GM18505 (cell line): ENCODE data around the gene SKP2.
A peak's percentile ranks its signal among the peaks of the same experiment; 100 is the strongest.

ENCODE experiments used
- ATAC-seq: cut with Tn5 transposase; IDR thresholded peaks from one replicate; pipeline ENCODE4 v1.9.1; 2021; ENCODE audit not compliant: unreplicated experiment
- POLR2A ChIP-seq: IDR thresholded peaks from 4 replicates; pipeline ENCODE4 v1.6.1; 2011; ENCODE audit warnings: borderline replicate concordance; ENCODE audit not compliant: insufficient read depth, insufficient read length; ENCODE audit errors: extremely low read depth

Gene SKP2

DNA sequence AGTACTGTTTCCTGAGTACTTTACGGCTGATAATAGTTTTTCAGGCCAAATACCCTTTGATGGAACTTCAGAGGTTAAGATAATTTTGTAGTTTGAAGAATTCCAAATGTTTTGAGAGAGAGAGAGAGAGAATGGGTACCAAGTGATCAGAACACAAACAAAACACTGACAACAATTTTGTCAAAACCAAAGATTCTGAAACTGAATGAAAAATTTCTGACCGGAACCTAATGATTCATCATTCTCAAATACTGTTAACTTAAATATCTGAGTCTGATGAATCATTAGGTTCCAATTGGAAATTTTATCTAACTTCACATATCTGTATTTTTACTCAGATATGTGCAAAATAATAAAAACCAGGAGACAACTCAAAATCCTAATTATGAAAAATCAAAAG lies 4.2 kb upstream of the SKP2 start:
- ATAC-seq = no peak
- no peak for TF ChIP-seq POLR2A

DNA sequence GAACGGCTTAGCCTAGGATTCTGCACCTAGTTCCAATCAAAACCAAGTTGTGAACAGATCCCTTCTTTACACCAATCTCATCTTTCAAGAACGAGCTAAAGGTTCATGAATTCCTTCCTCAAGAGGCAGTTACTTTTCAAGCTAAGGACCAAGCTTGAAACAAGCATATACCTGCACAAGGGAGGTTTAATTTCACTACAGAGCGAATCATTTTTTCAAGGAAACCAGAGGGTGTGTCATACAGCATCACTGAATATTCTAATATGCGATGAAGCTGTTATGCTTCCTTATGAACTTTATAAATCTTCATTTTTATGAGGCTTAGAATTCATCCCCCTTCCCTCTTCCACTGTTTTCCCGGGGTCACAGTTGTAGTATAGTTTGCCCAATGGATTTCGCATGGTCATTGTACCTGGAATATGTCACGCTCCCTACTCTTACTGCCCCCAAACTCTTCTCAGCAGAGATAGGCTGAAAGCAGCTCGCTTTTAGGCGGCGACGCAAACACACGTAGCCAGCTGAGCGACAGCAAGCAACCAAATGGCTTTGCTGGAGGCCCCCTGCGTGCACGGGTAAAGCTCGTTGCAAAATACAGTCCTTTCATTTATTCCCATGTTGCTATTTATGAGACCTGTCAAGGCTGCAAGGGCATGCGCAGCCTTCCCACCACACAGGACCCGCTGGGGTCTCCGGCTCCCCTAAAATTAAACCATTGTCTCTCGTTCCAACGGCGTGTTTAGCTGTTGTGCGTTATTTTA lies 1.1 kb upstream of the SKP2 start:
- TF ChIP-seq POLR2A = peak; percentile 52
- ATAC-seq = peak; percentile 34

DNA sequence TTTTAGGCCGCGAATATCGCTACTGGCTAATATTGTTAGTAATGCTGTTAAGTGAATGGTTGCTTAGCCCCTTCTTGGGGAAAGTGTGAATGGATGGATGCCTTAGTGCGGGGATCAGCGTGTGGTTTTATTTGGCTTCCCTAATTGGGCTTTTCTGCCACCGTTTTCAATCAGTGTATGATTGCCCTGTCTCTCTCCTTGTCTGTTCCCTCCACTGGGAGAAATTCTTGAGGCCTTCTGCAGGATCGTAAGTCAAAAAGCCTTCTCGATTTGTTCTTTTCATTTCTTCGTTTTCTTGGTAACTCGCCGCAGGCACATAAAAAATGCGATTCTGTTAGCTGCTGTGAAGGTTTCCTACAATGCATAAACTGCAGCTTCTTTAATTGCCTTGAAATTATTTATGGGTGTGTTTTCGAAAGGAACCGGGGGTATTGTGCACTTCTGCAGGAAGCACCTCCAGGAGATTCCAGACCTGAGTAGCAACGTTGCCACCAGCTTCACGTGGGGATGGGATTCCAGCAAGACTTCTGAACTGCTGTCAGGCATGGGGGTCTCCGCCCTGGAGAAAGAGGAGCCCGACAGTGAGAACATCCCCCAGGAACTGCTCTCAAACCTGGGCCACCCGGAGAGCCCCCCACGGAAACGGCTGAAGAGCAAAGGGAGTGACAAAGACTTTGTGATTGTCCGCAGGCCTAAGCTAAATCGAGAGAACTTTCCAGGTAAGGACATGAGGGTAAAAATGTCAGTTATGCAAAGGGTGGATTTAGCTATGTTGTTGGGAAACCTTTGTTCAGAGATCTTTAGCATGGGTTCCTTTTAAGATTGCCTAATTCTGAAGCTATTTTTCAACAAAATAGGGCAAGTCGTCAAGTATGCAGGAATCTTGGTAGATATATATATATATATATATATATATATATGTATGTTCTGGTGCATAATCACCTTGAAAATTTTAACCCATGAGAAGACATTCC lies 700 bp downstream of the SKP2 start:
- no peak for TF ChIP-seq POLR2A
- ATAC-seq = peak; percentile 4

DNA sequence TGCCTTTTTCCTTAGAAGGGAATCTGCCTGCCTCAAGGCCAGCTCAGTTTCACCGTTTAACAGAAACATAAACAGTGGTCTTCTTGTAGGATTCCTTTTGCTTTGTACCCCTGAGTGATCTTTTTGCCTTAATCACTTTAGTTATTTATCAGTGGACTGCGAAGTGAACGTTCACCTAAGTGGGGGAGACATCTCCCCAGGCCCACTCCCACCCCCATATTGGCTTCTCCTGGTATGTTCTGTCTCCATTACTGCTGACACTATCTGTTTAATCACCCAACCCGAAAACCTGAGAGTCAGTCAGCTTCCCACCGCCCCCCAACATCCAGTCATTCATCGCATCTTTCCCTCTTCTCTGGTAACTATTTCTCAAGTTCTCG lies 1.4 kb downstream of the SKP2 start:
- no peak for TF ChIP-seq POLR2A

GRCh38 chr5:36153726-36154125 lies 1.8 kb downstream of the SKP2 start:
- no peak for ATAC-seq
- TF ChIP-seq POLR2A = no peak

More for the DNA sequence above, 1.4 kb downstream of the SKP2 start:
- no peak for ATAC-seq

GRCh38 chr5:36155291-36155690 lies 3.4 kb downstream of the SKP2 start:
- no peak for TF ChIP-seq POLR2A
- no peak for ATAC-seq

GRCh38 chr5:36156121-36156601 lies 4.2 kb downstream of the SKP2 start:
- no peak for TF ChIP-seq POLR2A
- no peak for ATAC-seq

GRCh38 chr5:36156619-36157018 lies 4.7 kb downstream of the SKP2 start:
- TF ChIP-seq POLR2A = no peak
- ATAC-seq = no peak

GRCh38 chr5:36158144-36158543 lies 6.2 kb downstream of the SKP2 start:
- TF ChIP-seq POLR2A = no peak
- ATAC-seq = no peak

- ATAC-seq = no peak
- no peak for TF ChIP-seq POLR2A
These were observed 8.7 kb downstream of the SKP2 start for GRCh38 chr5:36160617-36161016.

DNA sequence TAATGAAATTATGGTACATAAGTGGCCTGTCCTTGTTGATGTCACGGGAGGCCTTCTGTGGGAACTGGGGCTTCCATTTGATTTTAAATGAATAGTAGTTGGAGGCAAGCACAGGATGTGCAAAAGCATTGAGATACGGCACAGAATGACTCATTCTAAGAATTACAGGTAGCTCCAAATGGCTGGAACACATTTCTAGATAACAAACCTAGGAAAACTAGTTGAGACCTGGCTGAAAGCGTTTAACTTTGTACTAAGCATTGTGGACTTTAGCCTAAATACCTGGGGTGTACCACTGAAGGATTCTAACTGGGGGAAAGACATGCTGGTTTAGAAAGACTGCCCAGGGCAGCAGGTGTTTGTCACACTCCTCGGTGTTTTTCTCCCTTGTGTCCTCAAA lies 9.4 kb downstream of the SKP2 start:
- no peak for ATAC-seq
- no peak for TF ChIP-seq POLR2A

DNA sequence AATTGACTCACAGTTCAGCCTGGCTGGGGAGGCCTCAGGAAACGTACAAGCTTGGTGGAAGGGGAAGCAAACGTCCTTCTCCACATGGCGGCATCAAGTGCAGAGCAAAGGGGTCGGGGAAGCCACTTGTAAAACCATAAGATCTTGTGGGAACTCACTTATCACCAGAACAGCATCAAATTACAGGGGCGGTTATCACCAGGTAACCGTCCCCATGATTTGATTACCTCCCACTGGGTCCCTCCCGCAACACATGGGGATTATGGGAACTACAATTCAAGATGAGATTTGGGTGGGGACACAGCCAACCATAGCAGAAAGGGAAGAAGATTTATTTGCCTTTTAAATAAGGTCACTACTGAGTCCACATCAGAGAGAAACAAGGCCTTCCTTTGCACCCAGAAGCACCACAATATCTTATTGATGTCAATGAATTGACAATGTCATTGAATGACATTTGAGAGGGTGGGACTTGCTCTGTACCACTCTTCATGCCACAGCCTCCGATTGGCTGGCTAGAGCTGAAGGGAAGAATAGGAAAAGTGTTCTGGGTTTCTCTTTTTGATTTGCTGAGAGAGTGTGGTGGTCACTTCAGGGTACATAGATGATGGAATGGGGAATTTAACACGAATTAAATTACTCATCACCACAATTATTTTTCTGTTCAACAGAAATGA lies 11.0 kb downstream of the SKP2 start:
- ATAC-seq = no peak
- TF ChIP-seq POLR2A = no peak

- TF ChIP-seq POLR2A = no peak
- no peak for ATAC-seq
These were observed 12.6 kb downstream of the SKP2 start for GRCh38 chr5:36164461-36164860.
